ENCODE results near the gene MUC6.

The MUC6 gene

GRCh38 chr11:1036303-1036923 lies at the start of gene MUC6:
MUC6 (minus strand) TSS chr11:1036718; CDS start chr11:1036655, 63 bp downstream.
- in situ Hi-C loops (cut with MboI; ENCODE audit: low sequenced_read_pairs, unreplicated experiment) = loop anchor here (25.0 kb wide), 1 partner anchor 101 kb away; no protein-coding TSS in a partner anchor
- DNase-seq (ENCODE audit: low spot score) = no peak
- TF ChIP-seq CTCF (IDR thresholded peaks at IDR 0.05; ENCODE audit: borderline replicate concordance, control extremely low read depth, extremely low read depth, insufficient read depth, missing control alignments) = no peak

- in situ Hi-C loops (cut with MboI; ENCODE audit: low sequenced_read_pairs, unreplicated experiment) = no loop called here
- DNase-seq (ENCODE audit: low spot score) = no peak
- TF ChIP-seq CTCF (IDR thresholded peaks at IDR 0.05; ENCODE audit: borderline replicate concordance, control extremely low read depth, extremely low read depth, insufficient read depth, missing control alignments) = no peak
These were observed 49.1 kb upstream of the MUC6 start for GRCh38 chr11:1085440-1086170.

- TF ChIP-seq CTCF (IDR thresholded peaks at IDR 0.05; ENCODE audit: borderline replicate concordance, control extremely low read depth, extremely low read depth, insufficient read depth, missing control alignments) = no peak
- in situ Hi-C loops (cut with MboI; ENCODE audit: low sequenced_read_pairs, unreplicated experiment) = no loop called here
These were observed 48.3 kb upstream of the MUC6 start for GRCh38 chr11:1084561-1085439.

GRCh38 chr11:1083621-1084551 lies 47.4 kb upstream of the MUC6 start:
- TF ChIP-seq CTCF (IDR thresholded peaks at IDR 0.05; ENCODE audit: borderline replicate concordance, control extremely low read depth, extremely low read depth, insufficient read depth, missing control alignments) = no peak
- no peak for DNase-seq (ENCODE audit: low spot score)
- in situ Hi-C loops (cut with MboI; ENCODE audit: low sequenced_read_pairs, unreplicated experiment) = no loop called here

More at GRCh38 chr11:1084561-1085439, 48.3 kb upstream of the MUC6 start:
- no peak for DNase-seq (ENCODE audit: low spot score)

GRCh38 chr11:1082728-1083620 lies 46.5 kb upstream of the MUC6 start:
- TF ChIP-seq CTCF (IDR thresholded peaks at IDR 0.05; ENCODE audit: borderline replicate concordance, control extremely low read depth, extremely low read depth, insufficient read depth, missing control alignments) = no peak
- in situ Hi-C loops (cut with MboI; ENCODE audit: low sequenced_read_pairs, unreplicated experiment) = no loop called here
- DNase-seq (ENCODE audit: low spot score) = no peak
